ENCODE data around the gene TRIAP1.

GRCh38 chr12:120466560-120467315, 20.6 kb upstream of the TRIAP1 start:
- peak; percentile 49 for TF ChIP-seq CTCF (IDR thresholded peaks at IDR 0.05; ENCODE audit: low read depth, low read length)
- no peak for TF ChIP-seq EZH2phosphoT487 (IDR thresholded peaks at IDR 0.05; ENCODE audit: low read depth)

Data from OCI-LY3 (cell line).